ENCODE measurements around the gene SIRT4. TPM values are rescaled to one million over a fixed set of nuclear protein-coding genes. Genes with fewer than 3 reads are reported as not detected.

SIRT4 gene
- total and polyA plus RNA-seq, 2 of the 13 experiments (the other 11 are each of a cell fraction or from before 2014, with no cell fraction given): 3.4 to 5.8 TPM

GRCh38 chr12:120321382-120322202 is 19.5 kb downstream of the SIRT4 start (continued):
- no peak for TF ChIP-seq MYNN (CRISPR knock-in tag; IDR thresholded peaks at IDR 0.05; ENCODE audit: low read depth)
- no peak; the same call in 1 of the 2 replicates for TF ChIP-seq ZNF792 (CRISPR knock-in tag; IDR thresholded peaks at IDR 0.05)
- no peak for TF ChIP-seq ZSCAN30 (CRISPR knock-in tag; IDR thresholded peaks at IDR 0.05)
- TF ChIP-seq CREM (IDR thresholded peaks at IDR 0.05): peak; percentile 50; the same call in 1 of the 2 replicates
- TF ChIP-seq CREM (CRISPR knock-in tag; IDR thresholded peaks at IDR 0.05): no peak
- no peak for TF ChIP-seq SSRP1 (CRISPR knock-in tag; IDR thresholded peaks at IDR 0.05)
- TF ChIP-seq MTA1 (CRISPR knock-in tag; IDR thresholded peaks at IDR 0.05; ENCODE audit: borderline replicate concordance): no peak
- TF ChIP-seq CSRNP1 (CRISPR knock-in tag; IDR thresholded peaks at IDR 0.05): 0 out of 2 replicates have a peak, but pooled peaks have one; percentile 19
- TF ChIP-seq CREBL2 (CRISPR knock-in tag; IDR thresholded peaks at IDR 0.05; ENCODE audit: borderline replicate concordance): no peak
- TF ChIP-seq MYC (CRISPR knock-in tag; IDR thresholded peaks at IDR 0.05; ENCODE audit: borderline replicate concordance): no peak
- no peak for TF ChIP-seq ZFP62 (CRISPR knock-in tag; IDR thresholded peaks at IDR 0.05)
- no peak for TF ChIP-seq ZNF619 (CRISPR knock-in tag; IDR thresholded peaks at IDR 0.05)
- TF ChIP-seq ZNF709 (CRISPR knock-in tag; IDR thresholded peaks at IDR 0.05): peak; percentile 62; the same call in 1 of the 2 replicates
- peak; percentile 77 for TF ChIP-seq ARID3A (IDR thresholded peaks at IDR 0.05; ENCODE audit: low read depth, low read length)
- no peak for TF ChIP-seq ZNF570 (CRISPR knock-in tag; IDR thresholded peaks at IDR 0.05; ENCODE audit: borderline replicate concordance)
- TF ChIP-seq IKZF4 (CRISPR knock-in tag; IDR thresholded peaks at IDR 0.05; ENCODE audit: borderline replicate concordance, low read depth, not compliant biosample characterization): no peak
- TF ChIP-seq JUND (CRISPR knock-in tag; IDR thresholded peaks at IDR 0.05): no peak
- TF ChIP-seq ZNF740 (CRISPR knock-in tag; IDR thresholded peaks at IDR 0.05): no peak
- no peak for TF ChIP-seq ZNF784 (CRISPR knock-in tag; IDR thresholded peaks at IDR 0.05; ENCODE audit: borderline replicate concordance)
- TF ChIP-seq SP1 (IDR thresholded peaks at IDR 0.05): no peak
- no peak for TF ChIP-seq SP1 (CRISPR knock-in tag; IDR thresholded peaks at IDR 0.05)
- no peak for TF ChIP-seq REXO4 (CRISPR knock-in tag; IDR thresholded peaks at IDR 0.05; ENCODE audit: borderline replicate concordance)
- TF ChIP-seq ZNF124 (CRISPR knock-in tag; IDR thresholded peaks at IDR 0.05): peak; percentile 91
- TF ChIP-seq REPIN1 (CRISPR knock-in tag; IDR thresholded peaks at IDR 0.05; ENCODE audit: borderline replicate concordance, low read depth): peak; percentile 52; the same call in 1 of the 2 replicates
- no peak for TF ChIP-seq ZFP36 (IDR thresholded peaks at IDR 0.05; ENCODE audit: borderline replicate concordance, low read depth, low read length, partially characterized antibody)
- peak; percentile 53; the same call in 1 of the 2 replicates for TF ChIP-seq KLF6 (CRISPR knock-in tag; IDR thresholded peaks at IDR 0.05)
- TF ChIP-seq TAF1 (CRISPR knock-in tag; IDR thresholded peaks at IDR 0.05): peak; percentile 21; the same call in 1 of the 2 replicates

Data from HepG2 (cell line).